Activated CD4-positive, alpha-beta T cell treated with anti-CD3 and anti-CD28 coated beads, Interleukin-2, amount 50 U/mL, for 16 hours (primary cell): ENCODE measurements around the gene IQSEC3.
"Not testable (repeated sequence)": the region's sequence is repeated elsewhere in the genome, so short reads cannot be mapped to it uniquely, and the experiment has no call there.

Experiments
- DNase-seq: peaks from one replicate; pipeline ENCODE4 v3.0.0-alpha.2; 2020

The IQSEC3 gene

GRCh38 chr12:184811-185575 lies 118.4 kb downstream of the IQSEC3 start:
- no peak for DNase-seq

- DNase-seq: no peak
Observed at GRCh38 chr12:185576-185955, 119.0 kb downstream of the IQSEC3 start.

- DNase-seq: no peak
Observed at GRCh38 chr12:186006-186625, 119.5 kb downstream of the IQSEC3 start.

GRCh38 chr12:187986-188909 lies 121.7 kb downstream of the IQSEC3 start:
- DNase-seq: not testable (repeated sequence)

DNA sequence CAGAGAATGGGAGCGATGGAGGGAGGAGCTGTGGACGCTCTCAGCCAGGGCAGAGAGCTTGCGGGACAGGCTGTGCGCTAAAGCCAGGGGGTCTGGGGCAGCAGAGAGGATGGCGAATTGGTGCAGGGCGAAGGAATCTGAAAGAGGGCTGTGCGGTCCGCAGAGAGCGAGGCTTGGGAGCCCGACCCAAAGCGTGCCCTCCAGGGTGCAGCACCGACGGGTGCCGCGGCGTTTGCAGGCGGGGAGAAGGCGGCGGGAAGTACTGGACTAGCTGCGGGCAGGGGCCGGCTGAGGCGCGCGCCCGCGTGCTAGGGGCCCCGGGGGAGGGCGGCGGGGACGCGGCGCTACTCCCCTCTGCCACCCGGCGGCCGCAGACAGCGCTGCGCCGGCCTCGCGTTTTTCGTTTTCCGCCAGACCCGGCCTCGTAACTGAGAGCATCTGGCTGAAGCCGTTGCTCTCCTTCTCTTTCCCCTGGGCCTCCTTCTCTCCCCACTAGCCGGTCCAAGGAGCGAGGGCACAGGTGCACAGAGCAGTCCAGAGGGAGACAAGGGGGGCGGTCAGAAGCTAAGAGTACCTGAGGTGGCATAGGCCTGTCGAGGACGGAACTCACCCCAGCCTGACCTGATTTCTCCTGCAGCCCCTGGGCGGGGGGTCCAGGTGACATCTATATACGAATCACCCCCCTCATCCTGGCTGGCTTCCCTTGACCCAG lies 122.5 kb downstream of the IQSEC3 start:
- DNase-seq: peak; percentile 46

- DNase-seq: no peak
Observed at GRCh38 chr12:189622-189962, 123.0 kb downstream of the IQSEC3 start.

- no peak for DNase-seq
Observed at GRCh38 chr12:190881-191280, 124.3 kb downstream of the IQSEC3 start.

DNA sequence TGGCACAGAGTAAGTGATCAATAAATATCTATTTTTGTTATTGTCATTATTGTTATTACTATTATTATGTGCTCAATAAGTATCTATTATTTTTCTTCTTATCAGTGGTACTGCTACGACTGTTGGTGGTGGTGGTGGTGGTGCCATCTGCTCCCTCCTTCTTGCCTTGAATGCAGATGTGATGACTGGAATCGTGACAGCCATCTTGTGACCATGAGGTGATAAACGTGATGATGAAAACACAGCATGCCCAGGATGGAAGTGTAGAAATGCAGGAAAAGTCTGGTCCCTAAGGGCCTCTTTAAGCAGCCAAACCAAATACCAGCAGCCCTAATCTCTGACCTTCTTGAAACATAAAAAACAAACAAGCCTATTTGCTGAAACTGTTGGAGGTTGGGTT lies 125.0 kb downstream of the IQSEC3 start:
- DNase-seq: no peak

DNA sequence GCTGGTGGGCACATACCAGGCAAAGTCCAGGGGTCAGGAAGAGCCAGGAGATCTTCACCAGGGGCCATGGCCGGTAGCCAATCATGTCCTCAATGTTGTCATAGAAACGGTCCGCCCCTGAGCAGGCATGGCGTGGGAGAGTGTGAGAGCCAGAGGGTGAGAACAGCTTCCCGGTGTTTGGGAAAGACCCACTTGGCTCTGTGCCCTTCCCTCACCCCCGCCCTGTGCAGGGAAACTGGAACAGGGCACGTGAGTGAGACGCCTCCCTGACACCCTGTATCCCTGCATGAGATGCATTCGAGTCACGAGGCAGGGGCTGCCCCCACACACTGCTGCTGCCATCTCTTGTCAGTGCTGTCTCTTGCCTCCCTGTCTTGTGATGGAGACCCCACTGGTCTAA lies 126.7 kb downstream of the IQSEC3 start:
- DNase-seq: no peak

GRCh38 chr12:194276-194675 lies 127.7 kb downstream of the IQSEC3 start:
- no peak for DNase-seq

DNA sequence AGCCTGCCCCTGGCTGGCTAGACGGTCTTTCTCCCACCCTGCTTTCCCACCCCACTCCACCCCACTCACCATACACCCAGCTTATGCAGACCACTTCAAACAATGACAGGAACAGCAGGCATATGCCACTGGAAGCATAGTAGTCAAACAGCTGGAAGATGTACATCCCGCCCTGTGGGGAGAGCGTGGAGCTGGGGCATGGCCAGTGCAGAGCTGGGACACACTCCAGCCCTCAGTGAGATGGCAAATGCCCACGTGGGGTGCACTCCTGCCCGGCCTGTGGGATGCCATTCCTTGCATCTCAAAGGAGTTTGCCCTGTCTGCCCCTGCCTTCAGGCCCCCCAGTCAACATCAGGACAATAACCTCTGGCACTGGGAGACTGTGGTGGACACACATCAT lies 128.6 kb downstream of the IQSEC3 start:
- no peak for DNase-seq

DNA sequence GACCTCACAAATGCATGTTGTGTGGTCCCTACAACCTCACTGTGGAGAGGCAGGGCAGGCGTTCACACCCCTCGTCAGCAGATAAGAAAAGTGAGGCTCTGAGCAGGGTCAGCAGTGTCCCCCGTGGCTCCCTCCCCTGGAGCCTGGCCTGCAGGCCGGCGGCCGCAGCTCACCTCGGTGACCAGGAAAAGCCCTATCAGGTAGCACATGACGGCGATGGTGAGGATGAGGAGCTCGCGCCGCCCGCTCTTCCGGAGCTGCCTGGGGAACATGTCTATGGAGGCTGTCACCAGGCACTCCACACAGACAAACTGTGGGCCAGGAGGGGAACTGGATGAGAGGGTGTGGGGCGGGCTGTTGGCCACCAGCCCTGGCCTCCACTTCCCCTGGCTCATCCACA lies 129.4 kb downstream of the IQSEC3 start:
- DNase-seq: no peak

DNA sequence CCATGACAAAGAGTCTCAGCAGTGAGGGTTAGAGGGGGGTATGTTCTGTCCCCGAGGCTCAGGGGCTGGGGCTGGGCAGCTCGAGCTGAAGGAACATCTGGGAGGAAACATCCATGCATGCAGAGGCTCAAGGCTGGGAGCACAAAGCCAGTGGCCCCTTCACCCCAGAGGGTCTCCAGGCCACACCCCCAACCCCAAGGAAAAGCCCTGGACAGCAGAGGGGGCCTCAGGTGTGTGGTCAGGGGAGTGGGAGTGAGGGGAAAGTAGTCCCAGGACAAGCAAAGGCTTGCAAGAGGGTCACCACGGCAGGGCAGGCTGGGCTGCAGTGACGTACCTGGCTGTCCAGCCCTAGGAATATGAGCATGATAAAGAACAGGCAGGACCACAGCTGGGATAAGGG lies 129.9 kb downstream of the IQSEC3 start:
- no peak for DNase-seq

DNA sequence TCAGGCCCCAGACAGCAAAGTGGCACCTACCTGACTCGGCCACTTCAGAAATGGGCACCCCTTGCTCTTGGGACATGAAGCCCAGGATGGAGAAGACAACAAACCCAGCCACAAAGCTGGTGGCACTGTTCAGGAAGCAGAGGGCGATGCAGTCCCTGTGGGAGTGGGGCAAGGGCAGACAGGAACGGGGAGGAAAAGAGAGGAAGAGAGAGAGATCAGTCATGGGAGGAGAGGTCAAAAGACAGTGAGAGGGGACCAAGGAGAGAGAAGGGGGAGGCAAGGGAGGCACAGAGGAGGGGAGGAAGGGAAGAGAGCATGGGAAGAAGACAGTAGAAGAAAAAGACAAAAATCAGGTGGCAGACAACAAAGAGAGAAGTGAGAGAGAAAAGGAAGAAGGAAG lies 130.8 kb downstream of the IQSEC3 start:
- no peak for DNase-seq

DNA sequence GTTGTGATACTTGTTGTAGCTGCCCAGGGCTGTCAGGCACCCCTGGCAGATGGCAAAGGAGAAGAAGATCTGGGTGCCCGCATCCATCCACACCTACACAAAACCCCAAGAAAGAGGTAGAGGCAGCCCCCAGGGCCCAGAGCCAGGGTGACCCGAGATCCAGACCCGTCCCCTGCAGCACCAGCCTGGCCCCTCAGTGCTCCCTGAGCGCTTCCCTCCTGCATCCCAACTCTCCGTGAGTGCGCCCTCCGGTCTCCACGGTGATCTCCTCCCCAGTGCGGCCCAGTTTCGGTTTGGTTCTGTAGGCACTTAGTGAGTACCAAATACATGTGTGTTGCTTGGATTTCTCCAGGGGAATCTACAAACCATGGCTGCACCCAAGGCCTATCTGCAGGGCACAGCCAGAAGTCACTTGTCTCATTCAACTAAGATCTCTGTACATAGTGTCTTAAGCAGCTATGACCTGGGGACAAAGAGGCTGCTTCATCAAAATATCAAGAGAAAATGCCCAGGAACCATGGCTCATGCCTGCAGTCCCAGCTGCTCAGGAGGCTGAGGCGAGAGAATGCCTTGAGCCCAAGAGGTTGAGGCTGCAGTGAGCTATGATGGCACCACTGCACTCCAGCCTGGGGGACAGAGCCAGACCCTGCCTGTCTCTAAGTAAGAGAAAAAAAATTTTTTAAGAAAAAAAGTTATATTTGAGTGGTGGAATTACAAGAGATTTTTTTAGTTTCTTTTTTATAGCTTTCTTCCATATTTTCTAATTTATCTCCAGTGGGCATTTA lies 131.5 kb downstream of the IQSEC3 start:
- no peak for DNase-seq

DNA sequence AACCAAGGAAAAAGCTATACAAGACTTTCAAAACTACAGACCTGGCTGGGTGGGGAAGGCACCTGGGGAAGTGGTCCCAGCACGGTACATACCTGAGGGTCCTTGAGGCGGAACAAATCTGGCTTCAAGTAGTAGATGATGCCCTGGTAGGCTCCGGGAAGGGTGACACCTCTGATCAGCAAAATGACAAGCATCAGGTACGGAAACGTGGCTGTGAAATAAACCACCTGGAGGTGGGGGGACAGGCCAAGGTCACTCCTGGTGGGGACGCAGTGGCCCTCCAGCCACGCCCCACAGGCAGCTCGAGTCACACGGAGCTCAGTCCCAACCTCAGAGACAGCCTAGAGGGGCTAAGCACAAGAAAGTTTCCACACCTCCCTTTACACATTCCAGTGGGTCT lies 132.1 kb downstream of the IQSEC3 start:
- DNase-seq: no peak

DNA sequence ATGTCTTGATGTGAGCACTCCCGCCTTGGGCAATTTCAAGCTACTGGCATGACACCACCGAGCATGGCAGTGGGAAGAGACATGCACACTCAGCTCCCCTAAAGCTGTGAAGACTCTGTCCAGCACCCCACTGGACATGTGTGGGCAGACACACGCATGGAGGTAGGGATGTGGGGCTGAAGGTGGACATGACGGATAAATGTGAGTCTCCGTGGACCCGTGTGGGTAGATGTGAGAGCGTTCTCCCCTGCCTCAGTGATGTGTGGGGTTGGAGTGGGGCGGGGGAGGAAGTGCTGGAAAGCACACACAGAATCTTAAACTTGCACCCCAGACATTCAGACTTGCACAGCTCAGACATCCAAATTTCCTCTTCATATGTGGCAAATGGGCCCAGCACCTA lies 134.8 kb downstream of the IQSEC3 start:
- no peak for DNase-seq

DNA sequence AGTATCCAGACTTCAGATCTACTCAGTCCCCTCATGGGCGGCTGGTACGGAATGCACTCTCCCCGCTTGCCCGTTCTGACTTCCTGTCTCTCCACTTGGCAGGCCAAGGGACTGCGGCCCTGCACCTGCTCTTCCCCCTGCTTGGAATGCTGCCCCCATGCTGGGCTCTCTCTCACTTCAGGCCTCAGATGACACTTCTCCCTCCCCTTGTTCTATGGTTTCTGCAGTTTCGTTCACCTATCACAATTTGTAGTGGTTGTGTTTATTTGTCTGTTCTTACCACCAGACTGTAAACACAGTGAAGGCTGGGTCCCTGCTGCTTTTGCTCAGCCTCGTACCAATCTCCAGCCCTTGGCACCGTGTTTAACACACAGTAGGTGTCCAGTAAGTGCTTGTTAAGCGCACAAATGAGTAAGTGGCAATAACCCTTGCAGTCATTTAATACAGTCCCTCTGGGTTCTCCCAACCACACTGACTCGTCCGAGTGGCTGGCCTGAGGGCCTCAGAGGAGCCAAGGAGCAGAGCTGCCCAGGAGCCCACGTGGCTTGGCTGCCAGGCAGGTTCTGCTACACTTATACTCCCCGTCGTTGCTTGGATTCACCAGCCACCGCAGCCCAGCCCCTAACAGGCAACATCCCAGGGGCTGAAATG lies 135.6 kb downstream of the IQSEC3 start:
- no peak for DNase-seq

- no peak for DNase-seq
Observed at GRCh38 chr12:203074-203461, 136.5 kb downstream of the IQSEC3 start.

DNA sequence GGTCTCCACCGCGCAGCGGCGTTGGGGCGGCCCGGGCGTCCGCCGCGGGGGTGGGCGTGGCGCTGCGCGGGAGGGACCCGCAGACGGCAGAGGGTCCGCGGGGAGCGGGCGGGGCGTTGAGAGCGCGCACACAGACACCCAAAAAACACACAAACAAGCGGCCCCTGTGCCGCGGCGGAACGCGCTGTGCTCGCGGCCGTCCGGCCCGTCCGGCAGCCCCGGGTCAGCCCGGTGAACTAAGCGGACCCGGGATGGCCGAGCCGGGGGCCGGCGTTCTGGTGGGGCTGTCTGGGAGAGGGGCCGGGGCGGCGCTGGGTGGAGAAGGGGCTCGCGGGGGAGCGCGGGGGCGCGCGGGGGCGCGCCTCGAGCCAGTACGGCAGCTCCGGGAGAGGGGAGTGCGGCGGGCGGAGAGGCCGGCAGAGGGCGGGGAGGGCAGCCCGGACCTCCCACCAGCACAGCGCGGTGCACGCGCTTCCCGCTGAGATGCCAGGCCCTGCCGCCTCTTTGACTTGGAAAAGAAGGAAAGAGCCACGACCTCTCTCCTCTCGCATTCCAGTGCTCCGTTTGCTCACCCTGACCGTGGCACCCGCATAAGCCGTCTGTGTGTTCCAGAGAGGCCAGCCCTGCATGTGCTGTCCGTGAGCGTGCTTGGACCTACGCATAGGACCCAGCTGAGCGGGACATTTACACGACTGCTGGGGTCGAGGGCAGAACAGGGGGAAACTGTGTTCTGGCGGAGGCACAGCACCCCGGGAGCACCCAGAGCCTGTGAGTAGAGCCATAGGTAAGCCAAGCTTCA lies 137.1 kb downstream of the IQSEC3 start:
- DNase-seq: no peak

- DNase-seq: no peak
Observed at GRCh38 chr12:204261-204678, 137.7 kb downstream of the IQSEC3 start.
